Stimulated activated CD4-positive, alpha-beta T cell treated with anti-CD3 and anti-CD28 coated beads, Interleukin-4, amount 100 ng/mL, for 4 hours (primary cell): ENCODE measurements around the gene RAPH1.
"Not testable (repeated sequence)": the region's sequence is repeated elsewhere in the genome, so short reads cannot be mapped to it uniquely, and the experiment has no call there.

Experiments
- DNase-seq, 2 experiments: peaks; one replicate each; pipeline ENCODE4 v3.0.0-alpha.2; 2020

Gene RAPH1

DNA sequence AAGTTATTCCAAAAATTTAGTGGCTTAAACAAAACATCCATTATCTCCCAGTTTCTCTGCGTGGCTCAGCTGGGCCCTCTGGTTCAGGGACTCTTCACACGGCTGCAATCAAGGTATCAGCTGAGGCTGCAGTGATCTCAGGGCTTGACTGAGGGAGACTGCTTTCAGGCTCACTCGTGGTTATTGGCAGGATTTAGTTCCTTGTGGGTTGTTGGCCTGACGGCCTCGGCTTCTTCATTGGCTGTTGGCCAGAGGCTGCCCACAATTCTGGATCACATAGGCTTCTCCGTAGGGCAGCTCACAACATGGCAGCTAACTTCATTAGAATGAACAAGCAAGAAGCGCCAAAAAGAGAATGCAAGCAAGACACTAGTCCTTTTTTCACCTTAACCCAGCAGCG is 116.8 kb downstream of the RAPH1 start:
- DNase-seq, result no peak

DNA sequence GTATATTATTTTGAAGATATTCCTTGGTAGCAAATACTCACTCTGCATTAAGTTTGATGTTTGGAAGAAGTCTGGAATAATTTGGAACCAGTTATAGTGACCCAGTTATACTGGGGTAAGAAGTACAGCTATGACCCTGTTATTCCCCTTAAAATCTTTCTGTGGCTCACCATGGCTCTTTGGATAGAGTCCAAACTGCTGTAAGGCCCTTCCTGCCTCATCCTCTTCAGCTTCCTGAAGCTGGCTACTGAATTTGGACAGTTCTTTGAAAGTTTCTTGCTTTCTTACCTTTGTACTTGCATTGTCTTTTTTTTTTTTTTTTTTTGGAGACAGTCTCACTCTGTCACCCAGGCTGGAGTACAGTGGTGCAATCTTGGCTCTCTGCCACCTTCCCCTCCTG is 121.3 kb downstream of the RAPH1 start:
- DNase-seq, result no peak

DNA sequence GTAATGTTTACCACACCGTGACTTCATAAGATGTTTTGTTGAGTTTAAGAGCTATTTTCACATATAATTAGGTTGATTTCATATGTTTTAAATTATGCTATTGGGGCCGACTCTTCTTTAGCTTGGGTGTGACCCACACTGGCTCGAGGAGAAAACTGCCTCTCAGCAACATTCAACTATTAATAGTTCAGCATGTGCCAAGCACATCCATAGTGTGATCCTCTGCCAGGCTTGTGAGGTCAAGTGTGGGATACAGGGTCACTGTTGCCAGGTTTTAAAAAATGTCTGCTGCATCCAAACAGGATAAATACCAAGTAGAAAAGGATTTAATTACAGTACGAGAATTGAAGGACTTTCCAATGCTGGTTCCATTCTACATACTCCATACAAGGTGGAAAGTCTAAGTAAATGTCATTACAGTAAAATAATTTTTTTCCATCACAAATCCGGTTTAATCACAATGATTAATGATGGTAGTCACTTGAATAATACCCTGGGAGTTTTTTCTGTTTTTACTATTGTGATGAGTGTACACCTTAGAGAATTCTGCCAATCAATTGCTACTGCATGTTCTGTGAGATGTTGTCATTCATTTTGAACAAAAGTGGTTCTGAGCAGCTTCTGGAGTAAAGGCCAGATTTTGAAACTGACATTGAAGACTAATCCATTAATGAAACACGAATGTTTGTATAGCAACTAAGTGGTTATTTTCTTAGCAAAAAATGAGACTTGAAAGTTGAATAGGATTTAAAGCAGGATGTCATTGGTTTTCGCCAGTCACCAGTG is 122.4 kb downstream of the RAPH1 start:
- no peak for DNase-seq

DNA sequence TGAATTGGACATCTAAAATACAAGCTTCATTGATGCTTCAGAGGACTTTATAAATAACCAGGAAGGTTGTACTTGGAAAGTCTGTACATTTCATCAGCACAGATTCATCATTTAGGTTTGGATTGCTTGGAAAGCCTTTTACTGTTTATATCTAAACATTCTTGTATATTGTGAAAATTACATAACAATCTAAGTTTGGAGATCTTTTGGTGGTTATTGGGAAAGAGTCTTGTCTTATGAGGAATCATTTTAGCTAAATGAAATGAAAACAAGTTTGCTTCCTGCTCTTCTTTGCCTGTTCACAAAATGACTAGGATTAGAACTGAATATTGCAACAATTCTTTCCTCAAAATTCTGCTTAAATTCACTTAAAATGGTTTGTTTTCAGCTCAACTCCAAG is 127.6 kb downstream of the RAPH1 start:
- no peak for DNase-seq

DNA sequence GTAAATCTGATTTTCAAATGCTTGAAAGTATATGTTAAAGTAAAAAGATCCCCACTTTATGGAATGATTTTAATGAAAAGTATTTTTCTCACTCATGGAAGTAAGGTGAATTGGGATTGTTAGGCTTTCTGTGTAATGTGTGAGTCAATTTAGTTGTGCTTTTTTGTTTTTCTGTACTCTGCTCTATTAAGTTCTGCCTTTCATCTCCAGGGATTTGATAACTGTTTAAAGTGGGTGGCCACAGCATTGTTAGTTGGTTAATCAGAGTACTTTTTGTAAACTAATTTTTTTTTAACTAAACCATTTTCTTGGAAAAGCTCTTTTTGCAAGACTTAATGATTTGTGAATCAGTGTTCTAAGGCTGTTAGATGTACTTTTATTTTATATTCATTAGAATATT is 130.1 kb downstream of the RAPH1 start:
- no peak for DNase-seq

DNA sequence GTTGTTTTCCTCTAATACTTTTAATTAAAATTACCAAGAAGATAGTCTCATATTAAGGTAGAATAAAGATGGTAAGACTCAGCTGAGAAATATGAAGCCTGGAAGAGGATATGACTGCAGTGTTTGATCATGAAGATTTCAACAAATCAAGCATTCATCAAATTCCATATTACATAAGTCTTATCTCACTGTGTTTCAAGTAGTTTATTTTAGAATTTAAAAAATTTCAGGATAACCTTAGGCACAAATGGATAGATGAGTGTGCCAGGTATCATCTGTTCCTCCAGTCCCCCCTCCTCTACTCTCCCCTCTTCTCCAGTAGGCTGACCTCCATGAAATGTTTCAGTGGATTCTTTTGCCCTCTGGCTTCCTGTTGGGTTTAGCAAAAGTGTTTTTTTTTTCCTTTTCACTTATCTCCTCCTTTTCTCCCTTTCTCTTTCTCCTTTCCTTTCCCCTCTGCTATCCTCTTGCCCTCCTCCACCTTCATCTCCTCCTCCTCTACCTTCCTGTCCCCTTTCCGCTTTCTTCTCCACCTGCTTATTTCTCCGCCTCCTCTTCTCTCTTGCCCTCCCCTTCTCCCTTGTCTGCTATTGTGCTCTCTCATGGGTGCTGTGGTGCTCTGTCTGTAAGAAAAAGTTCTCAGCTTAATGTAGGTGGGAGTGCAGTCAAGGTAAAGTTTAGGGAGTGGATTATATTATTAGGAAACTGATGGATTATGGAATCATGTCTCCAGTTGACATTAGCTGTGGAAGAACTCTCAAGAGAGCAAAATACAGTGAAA is 134.1 kb downstream of the RAPH1 start:
- no peak for DNase-seq

DNA sequence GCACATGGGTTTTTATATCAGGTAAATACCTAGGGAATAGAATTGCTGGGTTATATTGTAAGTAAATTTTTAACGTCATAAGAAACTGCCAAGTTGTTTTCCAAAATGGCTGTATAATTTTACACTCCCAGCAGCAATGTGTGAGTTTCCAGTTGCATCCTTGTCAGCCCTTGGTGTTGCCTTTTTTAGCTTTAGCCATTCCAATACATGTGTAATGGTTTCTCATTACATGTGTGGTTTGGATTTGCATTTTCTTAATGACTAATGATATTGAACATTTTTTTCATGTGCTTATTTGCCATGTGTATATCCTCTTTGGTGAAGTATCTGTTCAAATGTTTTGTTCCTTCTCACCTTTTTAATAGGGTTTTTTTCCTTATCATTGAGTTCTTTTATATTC is 136.1 kb downstream of the RAPH1 start:
- DNase-seq, result no peak

DNA sequence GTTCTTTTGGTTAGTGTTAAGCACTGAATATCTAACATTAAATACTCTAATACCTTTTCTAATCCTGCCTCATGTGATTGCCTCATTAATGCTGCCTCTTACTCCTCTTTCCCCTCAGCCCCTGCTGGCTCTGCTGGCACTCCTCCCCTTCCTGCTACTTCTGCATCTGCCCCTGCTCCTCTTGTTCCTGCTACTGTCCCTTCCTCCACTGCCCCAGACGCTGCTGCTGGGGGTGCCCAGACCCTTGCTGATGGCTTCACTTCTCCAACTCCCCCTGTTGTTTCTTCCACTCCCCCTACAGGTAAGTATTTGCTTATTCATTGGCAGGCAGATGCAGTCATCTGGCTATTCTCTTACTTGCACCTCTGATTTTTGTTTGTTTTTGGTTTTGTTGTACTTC is 138.4 kb downstream of the RAPH1 start:
- no peak for DNase-seq

DNA sequence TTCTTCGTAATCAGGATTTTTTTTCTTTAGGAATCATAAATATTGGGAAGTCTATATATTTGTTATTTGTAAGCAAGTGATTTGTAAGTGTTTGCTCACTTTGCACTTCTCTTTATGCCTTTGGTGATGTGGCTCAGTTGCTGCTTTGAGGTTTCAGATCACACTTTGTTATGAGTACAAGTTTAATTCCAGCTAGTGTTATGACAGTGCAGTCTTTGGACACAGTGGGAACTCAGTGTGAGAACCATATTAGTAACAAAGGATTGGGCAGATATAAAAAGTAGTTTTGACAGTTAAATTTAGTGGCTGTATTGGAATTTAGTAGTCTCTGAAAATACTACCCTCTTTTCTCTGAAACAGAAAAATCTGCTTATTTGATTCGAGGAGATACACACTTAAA is 139.2 kb downstream of the RAPH1 start:
- DNase-seq, result no peak

DNA sequence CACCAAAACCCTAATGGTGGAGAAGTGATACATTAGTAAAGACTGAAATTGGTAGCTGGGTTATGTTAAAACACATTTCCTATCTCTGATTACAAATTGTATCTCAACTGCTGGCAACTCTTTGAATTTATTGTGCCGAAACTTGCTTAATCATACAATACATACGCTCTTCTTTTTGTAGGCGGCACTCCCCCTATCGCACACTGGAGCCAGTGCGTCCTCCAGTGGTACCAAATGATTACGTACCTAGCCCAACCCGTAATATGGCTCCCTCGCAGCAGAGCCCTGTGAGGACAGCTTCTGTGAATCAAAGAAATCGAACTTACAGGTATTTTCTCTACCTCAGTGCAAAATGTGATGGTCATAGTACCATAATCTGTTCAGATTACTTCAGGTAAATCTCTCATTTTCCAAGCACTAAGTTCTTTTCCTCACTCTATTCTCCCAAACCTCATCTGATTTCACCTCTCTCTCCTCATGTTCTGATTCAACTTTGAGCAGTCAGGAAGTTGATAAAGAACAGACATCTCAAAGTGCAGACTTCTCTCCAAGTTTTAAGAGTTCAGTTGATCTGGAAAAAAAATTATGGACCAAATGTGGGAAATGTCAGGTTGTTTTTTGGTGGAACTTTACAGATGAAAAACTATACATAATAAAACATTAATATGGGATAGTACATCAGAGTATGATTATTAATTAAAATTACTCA is 140.4 kb downstream of the RAPH1 start:
- DNase-seq, result no peak

DNA sequence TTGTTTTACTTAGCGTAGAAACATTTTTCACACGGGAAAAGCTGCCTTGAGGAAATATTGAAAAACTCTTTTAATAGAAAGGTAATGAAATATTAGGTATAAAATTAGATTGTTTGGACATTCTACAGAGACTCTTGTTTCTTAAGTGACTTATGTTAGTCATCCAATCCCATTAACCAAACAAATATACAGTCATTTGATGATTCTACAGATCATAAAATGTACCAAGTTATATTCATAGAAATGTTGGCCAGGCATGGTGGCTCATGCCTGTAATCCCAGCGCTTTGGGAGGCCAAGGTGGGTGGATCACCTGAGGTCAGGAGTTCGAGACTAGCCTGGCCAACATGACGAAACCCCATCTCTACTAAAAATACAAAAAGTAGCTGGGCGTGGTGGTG is 146.9 kb downstream of the RAPH1 start:
- DNase-seq, result not testable (repeated sequence)

DNA sequence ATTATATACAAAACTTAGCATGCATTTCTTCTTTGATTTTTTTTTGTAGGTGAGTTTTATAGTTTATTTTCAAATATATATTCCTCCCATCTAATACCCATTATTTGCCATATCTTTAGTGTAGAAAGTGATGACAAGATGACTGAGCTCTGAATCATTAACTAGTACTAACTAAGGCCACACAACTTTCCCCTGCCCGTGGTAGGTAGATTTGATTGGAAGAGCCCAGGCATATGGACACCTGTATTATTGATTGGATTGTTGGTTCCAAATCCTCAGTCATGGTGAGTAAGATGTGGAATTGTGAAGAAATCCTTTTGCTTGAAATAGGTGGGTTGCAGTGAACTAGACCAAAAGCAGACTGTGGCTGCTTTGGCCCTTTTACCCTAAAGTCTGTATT is 152.1 kb downstream of the RAPH1 start:
- DNase-seq, result no peak

DNA sequence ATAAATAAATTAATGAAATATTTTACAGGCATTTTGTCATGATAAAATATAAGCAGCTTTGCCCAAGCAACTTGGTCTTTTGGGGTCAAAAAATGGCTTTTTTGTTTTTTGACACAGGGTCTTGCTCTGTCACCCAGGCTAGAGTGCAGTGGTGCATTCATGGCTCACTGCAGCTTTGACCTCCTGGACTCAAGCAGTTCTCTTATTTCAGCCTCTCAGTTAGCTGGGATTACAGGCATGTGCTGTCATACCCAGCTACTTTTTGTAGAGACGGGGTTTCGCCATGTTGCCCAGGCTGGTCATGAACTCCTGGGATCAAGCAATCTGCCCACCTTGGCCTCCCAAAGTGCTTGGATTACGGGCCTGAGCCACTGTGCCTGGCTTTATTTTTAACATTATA is 155.9 kb downstream of the RAPH1 start:
- no peak for DNase-seq

DNA sequence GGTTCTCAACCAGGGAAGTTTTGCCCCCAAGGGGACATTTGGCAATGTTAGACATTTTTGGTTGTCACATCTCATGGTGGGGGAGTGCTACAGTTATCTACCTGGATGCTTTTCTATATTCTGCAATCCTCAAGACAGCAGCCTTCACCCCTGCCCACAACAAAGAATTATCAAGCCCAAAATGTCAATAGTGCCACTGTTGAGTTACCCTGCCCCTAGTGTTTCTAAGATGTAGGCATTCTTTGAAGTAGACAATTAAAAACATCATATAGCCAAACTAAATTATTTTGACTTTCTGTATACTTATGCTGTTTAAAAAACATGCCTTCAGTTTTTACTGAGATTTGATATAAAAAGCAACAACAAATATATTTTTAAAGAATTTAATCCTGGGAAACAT is 158.9 kb downstream of the RAPH1 start:
- no peak for DNase-seq

DNA sequence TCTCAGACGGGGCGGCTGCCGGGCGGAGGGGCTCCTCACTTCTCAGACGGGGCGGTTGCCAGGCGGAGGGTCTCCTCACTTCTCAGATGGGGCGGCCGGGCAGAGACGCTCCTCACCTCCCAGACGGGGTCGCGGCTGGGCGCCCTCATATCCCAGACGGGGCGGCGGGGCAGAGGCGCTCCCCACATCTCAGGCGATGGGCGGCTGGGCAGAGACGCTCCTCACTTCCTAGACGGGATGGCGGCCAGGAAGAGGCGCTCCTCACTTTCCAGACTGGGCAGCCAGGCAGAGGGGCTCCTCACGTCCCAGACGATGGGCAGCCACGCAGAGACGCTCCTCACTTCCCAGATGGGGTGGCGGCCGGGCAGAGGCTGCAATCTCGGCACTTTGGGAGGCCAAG is 162.4 kb downstream of the RAPH1 start:
- not testable (repeated sequence) for DNase-seq

DNA sequence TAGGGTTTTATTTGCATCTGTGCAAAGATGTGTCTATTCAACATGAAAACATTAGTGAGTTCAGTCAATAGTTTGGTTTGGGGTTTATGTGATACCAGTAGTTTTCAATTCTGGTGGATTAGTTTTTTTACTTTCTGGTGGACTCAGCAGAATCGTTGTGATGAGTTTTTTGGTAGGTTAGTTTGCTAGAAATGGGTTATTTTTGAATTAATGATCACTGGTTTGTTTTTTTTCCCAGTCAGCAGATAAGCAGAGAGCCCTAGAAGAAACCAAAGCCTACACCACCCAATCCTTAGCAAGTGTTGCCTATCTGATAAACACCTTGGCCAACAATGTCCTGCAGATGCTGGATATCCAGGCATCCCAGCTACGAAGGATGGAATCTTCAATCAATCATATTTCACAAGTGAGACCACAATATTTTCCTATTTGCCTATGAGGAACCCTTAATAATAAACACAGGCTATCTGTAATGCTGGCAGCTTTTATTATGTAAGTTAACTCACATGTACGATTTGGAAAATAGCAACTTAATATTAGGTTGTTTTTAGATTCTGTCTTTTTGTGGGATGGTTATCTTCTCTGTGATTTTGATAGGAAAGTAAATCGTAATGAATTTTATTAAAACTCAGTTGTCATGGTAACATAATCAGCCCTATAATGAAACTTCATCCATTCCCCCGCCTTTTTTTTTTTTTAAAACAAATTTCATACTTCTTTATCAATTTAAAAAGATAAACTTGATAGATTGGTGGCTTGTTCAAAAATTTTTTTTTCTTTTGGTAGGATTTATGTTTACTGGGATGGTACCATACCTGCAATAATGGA is 168.2 kb downstream of the RAPH1 start:
- no peak for DNase-seq

DNA sequence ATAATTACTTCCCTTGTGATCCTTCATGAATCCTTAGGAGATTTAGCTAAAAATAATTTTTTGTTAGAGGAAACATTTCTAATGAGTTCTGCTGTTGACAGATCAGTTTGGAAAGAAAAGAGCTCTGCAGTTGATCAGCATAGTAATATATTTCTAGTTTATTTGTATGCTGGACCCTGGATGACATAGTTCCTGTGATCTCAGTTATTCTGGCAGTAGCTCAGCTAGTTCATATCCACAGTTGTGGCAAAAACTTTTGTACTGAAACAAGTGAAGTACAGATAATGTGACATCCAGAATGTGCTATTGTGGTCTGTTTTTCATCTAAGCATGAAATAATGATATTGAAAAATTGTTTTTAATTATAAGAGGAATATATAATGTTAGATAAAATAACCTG is 173.2 kb downstream of the RAPH1 start:
- no peak for DNase-seq

DNA sequence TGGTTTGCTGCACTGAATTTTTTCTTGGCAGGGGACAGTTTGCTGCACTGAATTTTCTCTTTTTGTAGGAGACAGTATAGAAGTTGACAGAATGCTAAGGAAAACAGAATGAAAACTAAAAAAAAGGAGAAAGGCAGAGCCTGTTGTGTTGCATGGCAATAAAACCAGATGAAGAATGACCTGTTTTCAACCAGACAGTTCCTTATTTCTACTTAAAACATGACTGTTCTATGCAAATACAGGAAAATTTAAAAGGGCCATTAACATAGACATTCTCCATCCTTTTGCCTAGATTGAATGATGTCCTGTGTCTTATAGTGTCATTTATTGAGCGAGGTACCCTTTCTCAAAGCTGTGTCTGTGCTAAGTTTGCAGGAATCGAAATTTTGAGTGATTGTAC is 173.6 kb downstream of the RAPH1 start:
- DNase-seq, result no peak

DNA sequence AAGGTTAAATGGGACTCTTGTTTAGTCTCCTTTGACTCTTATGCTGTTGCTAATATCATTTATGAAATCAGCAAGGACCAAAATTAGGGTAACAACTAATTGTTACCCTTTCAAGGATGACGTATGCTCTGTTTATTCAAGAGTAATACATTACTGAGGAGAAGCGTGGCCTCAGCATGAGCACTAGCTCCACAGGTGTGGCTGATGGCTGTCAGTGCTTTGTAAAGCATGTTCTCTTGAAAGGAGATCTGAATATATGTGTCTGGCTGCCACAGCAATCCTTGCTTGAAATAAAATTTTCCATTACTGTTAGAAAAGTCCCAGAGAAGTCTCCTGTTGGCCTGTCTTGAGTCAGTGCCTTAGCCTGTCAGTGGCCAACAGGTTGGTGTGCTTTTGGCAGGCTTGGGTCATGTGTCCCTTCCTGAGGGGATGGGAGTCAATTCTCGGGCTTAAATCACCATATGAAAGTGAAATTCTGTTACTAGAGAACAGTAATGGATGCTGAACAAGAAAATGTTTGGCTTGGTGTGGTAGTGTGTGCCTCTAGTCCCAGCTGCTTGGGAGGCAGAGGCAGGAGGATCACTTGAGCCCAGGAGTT is 174.2 kb downstream of the RAPH1 start:
- no peak for DNase-seq

DNA sequence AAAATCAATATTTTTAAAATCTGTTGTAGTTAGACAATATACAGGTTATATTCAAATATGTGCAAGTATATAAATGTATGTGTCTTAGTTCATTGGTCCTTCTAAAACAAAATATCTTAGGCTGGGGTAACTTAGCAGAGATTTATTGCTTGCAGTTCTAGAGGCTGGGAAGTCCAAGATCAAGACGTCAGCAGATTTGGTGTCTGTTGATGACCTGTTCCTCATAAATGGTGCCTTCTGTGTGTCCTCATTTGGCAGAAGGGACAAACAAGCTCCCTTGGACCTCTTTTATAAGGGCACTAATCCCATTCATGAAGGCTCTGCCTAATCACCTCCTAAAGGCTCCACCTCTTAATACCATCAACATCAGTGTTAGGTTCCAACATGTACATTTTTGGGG is 175.7 kb downstream of the RAPH1 start:
- no peak for DNase-seq

DNA sequence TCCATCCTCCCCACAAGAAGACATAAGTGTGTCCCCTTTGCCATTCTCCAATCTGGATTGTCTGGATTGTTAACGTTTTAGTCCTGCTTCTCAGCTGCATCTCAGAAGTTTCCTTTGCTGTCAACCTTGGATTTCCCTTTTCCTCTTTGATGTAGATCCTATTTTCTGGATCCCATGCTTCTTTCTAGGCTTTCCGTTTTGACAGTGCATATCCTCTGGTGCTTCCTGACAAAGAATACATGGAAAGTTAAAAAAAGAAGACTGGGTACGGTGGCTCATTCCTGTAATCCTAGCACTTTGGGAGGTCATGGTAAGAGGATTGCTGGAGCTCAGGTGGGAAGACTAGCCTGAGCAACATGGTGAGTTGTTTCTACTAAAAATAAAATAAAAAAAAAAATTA is 180.1 kb downstream of the RAPH1 start:
- no peak for DNase-seq

DNA sequence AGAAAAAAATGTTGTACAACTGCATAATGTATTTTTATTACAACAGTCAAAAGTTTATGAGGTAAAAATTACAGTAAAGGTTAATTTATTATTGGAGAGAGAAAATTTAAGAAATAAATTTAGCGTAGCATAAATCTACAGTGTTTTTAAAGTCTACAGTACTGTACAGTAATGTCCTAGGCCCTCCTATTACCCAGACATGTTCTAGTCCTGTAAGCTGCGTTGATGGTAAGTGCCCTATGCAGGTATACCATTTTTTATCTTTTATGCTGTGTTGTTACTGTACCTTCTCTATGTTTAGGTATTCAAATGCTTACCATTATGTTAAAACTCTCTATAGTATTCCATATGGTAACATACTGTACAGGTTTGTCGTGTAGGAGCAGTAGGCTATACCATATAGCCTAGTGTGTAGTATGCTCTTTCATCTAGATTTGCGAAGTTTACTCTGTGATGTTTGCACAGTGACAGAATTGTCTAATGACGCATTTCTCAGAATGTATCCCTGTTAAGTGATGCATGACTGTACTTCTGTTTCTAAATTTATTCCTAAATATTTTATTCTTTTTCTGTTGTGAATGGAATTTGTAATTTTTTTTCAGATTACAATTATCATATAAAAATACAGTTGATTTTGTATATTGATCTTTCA is 182.4 kb downstream of the RAPH1 start:
- DNase-seq, result no peak
